ENCODE results near the gene FGF12.

The FGF12 gene

DNA sequence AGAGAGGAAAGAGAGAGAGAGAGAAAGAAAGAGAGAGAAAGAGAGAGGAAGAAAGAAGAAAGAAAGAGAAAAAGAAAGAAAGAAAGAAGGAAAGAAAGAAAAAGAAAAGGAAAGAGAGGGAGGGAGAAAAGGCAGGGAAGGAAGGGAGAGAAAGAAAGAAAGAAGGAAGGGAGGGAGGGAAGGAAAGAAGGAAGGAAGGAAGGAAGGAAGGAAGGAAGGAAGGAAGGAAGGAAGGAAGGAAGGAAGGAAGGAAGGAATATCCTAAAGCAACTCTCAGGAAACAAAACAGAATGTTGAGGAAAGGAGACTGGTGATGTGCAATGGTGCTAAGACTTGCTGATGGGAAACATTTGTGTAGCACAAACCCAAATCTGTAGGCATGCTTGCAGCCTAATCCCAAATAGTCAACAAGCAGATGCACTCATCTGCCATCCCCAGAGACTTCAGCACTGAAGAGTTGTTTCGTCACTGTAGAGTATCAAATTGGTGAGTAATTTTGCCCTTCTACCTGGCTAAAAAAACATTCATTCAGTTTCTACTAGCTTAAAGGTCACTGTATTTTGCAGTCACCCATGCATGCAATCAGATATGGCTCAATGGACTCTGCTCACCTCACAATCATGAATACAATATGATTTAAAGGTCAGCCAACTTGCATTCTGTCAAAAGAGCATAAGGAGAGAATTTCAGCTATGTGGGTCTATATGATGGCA is 480.3 kb downstream of the FGF12 start:
- DNase-seq = no peak

DNA sequence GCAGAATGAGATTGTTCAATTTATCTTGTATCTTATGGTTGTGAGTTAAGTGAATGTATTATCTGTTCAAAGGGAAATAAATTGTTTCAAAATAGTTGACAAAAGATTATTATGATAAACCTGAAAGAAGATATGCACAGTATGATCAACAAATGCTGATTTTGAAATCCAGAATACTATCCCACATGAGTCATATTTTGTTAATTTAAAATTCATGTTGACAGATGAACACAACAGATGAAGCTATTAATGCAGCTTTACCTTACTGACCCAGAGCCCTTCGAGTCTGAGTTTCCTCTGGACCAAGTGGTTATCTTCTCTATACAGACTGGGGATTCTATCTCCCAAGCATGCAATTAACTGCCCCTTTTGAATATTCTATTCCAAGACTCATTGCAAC is 482.8 kb downstream of the FGF12 start:
- DNase-seq = no peak

DNA sequence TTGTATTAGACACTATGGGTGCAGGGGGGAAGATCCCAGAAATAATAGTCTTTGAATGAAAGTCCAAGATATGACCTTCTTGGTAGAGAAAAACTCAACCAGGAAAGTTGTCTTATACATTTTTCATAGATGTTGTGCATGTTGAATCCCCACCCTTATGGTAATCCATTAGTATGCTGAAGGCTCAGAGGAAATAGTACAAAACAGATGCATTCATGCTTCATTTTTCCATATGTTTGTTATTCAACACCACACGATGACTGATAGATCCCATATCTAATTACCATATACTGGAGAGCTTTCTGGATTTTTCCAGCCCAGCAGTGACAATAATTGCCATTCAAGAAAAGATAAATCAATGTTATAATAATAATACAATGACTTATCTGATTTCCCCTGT is 487.4 kb downstream of the FGF12 start:
- no peak for DNase-seq

DNA sequence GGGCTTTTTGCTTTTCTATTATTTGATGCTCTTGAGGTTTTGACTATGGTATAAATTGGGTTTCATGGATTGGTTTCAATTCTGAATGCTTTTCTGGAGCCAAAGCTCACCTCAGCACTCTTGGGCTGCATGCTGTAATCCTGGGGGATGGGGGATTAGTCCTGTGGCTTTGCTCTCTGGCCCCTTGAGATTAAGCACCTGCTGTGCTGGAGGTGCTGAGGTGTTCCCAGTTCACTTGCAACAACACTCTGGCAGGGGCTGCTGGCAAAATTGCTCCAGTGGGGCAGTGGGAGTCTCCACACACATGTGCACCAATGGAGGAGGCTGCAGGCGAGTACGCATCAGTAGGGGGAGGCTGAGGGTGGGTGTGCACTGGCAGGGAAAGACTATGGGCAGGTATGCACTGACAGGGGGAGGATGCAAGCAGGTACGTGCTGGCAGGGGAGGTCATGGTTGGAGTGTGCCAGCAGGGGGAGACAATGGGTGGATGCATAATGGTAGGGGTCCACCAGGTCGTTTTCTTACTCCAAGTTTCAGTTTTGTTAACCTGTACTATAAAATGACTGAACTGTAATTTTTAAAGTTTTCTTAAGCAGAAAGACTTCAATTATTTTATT is 489.2 kb downstream of the FGF12 start:
- no peak for DNase-seq

DNA sequence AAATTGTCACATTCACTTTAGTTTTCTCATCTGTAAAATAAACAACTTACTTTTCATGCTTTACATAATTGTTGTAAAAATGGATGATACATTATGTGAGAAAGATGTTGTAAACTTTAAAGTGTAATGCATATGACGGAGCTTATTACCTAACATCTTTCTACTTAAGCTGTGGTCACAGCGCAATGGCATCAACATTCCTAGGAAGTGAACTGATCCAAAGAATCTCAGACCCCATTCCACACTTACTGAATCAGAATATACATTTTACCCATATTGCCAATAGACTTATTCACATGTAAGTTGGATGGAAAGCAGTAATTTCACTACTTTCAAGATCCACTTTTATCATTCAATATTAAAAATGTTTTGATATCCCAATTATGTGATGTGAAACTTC is 497.5 kb downstream of the FGF12 start:
- no peak for DNase-seq

DNA sequence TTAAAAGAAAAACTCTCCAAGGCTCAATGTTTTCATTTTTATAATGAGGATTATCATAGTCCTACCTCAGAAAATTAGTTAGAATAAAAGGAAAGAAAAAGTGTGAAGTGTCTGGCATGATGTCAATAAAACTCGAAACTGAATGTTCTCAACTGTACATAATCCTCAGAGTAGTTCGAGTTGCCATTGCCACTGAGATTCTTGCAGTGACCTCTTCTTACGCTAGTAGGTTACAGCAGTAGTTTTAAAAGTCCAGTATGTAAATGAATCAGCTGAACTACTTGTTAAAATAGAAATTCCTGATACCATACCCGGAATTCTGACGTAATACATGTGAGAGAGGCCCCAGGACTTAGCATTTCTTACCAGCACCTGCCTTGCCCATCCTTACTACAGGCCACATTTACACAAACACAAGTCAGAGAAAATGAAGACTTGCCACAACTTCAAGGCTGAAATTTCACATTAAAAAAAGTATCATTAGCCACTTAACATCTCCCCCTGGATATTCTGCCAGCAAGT is 502.6 kb downstream of the FGF12 start:
- DNase-seq = no peak

DNA sequence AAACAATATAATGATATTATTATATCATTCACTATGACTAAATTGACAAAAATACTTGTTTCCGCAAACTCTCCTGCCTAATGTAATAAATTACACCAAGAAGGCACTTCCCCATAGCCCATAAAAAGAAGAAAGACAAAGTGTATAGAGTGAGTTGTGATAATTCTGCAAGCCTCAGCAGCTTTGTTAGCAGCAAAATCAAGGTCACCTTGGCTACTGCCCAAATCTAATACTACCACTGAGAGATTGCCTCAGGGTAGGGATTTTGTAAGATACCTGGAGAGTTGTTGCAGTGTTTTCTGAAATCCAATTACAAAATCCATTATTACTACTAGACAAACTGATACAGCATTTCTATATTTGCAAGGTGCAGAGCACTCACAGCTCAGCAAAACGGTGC is 503.5 kb downstream of the FGF12 start:
- no peak for DNase-seq

DNA sequence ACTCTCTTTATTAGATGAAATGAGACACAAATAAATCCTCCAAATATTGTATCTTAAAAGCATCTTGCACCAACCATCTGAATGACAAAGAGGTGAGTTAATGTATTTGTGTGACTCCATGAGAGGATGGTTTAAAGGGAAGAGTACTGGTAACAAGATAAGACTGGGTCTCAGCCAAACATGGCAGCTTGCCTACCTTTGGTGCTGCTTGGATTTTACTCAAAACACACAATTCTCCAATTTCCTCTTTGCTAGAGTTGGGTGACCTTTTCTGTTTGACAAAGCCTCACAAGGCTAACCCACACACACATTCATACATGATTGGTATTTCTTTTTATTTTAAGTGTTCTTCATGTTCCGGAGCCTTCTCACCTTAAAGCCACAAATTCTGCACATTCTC is 506.4 kb downstream of the FGF12 start:
- no peak for DNase-seq

DNA sequence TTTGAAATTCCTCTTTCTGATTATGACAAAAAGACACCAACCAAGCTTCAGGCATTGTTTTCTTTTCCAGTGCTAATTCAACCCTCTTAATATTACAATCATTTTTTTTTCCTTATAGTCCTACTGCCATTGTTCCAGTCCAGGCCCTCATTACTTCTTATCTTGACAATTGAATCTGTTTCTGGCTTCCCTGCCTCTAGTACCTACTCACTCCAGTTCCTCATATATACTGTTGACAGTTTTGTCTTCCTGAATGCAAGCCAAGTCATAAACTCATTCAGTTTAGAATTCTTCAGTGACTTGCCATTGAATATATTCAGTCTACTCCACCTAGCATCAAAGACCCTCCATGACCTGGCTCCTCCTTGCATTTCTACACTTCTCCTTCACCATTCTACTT is 507.4 kb downstream of the FGF12 start:
- no peak for DNase-seq

DNA sequence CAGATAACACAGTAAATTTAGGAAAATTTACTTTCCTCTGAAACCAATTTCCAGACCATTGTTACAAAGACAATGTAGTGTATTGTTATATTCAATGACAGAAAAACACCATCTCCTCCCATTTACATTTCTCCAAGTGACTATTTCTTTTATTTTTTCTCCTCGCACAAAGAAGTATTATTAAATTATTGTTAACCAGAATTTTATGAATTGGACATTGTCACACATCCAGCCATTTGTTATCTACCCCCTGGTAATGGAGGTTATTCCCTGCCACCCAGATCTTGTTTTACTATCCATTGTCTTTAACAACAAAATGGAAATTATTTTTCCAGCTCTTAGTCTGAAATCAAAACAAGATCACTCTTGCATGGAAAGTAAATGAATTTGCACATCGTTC is 511.3 kb downstream of the FGF12 start:
- DNase-seq = no peak

DNA sequence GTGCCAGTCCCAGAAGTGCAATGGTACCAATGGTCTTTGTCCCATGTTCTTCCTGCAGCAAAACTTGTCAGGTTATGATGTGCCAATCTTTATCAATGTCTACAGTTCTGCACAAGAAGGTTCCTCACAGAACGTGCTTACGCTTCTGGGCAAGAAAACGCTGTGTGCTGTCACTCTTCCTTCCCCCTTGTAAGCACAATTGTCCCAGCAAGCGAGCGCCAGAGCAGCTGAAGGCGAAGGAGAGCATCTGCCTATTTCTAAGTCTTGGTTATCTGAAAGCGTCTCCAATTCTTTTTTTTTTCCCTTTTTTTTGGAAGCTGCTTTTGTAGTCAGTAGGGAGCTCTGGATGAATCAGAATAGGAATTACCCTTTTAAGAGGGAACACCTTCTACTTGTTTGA is 514.4 kb downstream of the FGF12 start:
- DNase-seq = no peak

DNA sequence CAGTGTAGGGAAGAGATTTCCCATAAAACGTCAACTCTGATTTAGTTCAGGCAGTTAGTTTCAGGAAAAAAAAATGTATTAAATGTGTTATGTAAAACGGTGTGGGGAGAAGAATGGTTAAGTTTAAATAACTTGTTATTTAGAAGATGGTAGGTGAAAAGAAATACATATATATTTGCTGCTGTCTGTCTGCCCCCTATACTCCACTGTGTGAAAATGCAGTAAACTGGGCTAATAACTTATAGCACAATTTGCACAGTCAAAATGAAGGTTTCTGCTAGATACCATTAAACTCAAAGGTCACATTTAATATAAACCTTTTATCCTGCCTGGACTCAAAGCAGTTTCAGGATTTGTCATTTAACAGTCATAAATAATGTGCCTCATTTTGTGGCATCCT is 515.0 kb downstream of the FGF12 start:
- DNase-seq = no peak

DNA sequence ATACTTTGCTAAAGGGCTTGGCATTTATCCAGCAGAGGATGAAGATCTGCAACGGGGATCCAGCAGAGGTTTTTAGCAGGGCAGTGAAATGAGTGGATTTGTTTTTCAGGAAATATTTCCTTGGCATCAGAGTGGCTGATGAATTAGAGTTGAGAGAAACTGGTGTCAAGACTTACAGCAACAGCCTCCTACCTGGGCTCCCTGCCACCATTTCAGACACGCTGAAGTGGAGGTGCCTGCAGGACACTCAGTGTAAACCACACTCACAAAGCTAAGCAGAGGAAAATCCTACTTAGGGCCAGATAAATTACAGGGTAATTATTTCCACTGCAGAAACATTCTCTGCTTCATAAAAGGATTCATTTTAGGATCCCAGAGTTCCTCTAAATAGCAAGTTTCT is 519.7 kb downstream of the FGF12 start:
- no peak for DNase-seq

DNA sequence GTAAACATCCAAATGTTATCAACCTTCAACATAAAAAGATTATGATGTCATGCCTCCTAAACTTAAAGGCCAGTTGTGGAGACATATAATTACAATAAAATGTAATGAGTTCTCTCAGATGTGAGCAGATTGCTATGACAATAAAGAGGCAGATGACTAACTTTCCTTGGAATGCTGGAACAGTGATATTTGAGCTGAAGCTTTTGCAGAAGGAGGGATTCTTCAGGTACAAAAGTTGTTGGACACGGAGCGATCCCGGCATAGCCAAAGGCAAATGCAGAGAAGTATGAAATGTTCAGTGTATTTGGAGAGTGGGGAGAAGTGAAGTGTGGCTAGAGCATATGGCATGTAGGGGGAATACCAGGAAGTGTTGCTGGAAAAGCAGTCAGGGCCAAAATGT is 520.1 kb downstream of the FGF12 start:
- DNase-seq = no peak

DNA sequence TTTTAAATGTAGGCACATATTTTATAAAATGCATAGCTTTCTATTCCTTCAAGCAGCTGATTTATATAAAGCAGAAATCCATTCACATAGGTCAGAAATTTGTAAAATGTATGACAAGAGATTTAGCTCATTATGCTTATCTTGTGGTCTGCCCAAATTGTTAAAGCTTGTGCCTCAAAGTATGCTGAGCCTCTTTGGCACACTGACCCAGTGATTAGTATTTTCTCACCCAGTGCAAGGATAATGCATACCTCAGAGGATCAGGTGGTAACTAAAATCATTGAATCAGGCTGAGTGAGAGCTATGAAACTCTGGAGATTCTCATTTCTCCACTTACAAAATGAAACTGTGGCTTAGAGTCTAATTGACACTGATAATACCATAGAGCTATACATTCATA is 533.3 kb downstream of the FGF12 start:
- no peak for DNase-seq

DNA sequence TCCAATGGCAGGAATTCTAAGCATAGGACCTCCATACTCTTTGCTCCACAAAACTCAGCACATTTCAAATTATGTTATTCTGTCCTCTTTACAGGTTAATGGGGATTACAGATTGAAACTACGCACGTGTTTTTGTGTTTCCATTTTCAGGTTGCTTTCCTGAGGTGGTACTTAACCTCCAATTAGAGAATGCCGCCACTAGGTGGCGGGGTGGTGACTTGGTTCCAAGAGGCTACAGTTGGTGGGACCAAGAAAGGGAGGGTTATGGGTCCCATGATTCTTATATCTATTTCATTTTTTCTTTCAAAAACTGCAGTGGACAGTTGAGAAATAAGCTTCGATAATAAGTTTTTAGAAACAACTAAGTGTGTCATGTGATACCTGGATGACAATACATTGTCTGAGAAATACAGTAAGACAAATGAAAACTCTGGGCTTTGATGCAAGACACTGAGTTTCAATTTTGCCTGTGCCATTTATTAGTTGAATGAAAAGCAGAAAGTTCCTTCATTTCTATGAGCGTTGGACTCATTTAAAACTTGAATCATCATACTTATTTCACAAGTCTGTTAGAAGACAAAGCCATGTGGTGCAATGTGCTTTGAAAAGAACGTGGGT is 539.0 kb downstream of the FGF12 start:
- peak; percentile 74 for DNase-seq

DNA sequence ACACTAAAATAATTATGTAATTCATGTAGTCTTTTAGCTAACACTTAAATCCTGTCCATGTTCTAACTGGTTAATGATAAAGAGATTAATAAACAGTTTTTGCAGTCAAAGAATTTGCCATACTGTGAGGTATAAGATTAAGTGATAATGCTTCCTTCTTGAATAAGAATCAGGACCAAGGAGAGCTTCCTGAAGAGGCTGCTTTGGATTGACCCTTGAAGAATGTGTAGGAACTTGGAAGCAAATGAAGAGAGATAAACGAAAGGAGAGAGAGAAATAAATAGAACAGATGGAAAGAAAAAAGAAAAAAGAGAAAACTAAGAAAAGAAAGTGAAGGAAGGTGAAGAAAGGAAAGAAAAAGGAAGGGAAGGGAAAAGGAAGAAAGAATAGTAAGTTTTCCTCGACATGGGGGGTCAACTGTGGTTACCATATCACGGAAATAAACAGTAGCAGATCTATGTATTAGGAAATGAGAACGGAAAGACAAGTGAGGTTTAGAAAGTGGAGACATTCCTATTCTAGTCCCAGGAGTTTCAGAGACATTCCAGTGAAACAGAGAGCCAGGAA is 539.8 kb downstream of the FGF12 start:
- no peak for DNase-seq

DNA sequence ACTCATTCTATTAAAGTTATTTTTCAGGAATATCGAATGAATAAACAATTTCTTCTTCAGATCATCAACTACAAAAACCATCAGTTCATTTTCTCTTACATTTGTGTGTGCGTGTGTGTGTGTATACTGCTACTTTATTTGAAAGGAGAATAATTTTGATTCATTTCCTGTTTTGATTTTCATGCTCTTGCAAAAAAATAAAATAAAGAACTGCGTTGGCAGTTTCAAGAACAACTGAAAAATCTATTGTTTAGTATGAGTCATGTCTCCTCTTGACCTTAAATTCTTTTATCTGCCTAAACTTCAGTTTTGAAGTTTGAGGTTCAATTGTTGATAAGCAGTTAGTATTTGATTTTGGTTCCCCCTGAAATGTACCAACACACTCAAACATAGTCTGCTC is 540.8 kb downstream of the FGF12 start:
- no peak for DNase-seq

DNA sequence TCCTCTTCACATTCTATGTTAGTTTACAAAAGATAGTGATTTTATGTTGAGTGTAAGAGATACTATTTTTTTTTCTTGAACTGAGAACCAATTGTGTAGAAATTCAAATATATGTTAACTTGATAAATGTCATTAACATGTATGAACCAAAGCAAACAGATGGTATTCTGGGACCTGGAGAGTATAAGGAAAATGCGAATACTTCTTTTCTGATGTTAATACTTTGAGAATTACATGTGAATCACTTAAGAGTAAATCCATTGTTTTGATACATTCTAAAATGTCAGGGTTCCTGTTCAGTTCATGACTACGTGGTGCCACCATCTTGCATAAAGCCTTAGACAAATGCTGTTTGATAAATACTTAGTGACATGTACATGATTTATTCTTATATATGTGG is 541.3 kb downstream of the FGF12 start:
- no peak for DNase-seq

DNA sequence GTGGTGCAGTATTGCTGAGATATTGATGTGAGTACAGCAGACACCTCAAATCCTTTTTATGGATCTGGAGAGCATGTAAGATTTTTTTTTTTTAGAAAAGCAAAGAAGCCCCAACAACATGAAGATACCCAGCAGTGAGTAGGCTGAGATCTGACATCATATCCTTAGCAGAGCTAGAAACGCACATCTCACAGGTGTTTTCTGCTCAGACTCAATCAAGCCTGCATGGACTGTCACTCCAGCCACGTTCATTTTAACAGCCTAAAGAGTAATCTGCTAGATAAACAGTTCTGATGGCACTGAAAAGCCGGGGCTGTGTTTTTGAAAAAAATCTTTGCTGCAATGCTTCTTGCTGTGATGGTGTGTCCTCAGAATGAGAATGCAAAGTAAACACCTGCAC is 544.2 kb downstream of the FGF12 start:
- no peak for DNase-seq

DNA sequence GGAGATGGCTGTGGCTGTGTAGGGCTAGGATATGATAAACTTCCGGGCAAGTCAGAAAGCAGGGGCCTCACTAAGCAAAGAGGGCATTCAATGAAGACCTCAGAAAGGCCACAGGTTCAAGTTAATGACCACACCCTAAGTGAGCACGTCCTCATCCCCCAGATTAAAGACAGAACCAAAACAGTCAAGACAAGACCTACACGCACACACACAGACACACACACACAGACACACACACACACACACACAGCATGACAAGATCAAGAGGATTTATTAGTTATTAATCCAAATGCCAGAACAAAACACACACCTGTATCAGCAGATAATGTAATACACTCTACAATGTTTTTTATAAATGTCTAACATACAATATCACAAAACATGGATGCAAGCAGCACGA is 546.2 kb downstream of the FGF12 start:
- no peak for DNase-seq

DNA sequence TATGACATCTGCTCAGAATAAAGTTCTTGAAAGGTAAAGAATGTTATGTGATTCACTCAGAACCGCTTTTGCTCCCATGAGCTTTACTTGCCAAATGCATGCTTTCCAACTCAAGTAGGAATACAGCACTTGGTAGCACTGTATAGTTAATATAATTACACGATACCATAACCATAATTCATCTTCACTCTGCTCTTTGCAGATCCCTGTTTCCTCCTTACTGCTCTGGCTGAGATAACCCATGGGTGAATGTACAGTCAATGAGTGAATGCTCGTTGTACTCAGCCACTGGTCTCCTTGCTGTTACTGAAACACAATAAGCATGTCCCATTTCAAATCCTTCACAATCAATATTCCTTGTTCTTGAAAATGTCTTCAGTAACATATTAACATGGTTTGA is 550.0 kb downstream of the FGF12 start:
- DNase-seq = no peak

DNA sequence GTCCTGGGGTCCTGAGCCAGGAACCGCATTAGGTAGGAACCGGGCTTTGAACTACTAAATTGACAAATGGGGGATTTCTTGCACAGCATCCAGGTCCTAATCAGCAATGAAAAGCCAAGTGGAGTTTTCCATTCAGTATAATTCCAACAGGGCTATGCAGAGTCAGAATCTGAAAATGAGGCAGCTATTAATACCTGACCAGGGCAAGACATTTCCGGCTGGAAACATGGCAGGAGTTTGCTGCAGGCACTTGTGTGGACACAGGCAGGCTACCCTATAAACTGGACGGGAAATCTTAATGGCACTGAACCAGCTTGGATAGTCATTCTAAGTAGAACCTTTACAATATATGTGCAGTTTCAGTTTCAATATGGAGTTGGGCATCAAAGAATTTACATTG is 553.1 kb downstream of the FGF12 start:
- DNase-seq = no peak

DNA sequence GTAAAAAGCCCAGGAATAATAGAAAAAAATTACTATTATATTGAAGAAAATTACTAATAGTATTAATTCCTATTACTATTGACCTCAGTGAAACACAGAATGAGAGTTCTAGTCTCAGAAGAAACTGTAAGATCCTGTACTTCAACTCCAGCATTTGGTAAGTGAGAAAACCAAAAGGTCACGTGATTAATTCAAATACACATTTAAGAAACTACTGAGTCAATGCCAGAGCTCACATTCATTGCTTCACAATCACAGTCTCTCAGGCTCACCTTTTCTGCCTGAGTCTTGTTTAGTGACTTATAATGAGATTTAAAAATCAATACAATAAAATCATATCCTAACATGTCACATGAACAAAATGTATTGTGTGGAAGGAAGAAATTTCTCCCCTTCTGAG is 556.1 kb downstream of the FGF12 start:
- no peak for DNase-seq
